ENCODE data around the gene KCNK16. TPM values are rescaled to one million over a fixed set of nuclear protein-coding genes. Genes with fewer than 3 reads are reported as not detected.

KCNK16 gene
- total and polyA plus RNA-seq, 4 donors, result not detected

DNA sequence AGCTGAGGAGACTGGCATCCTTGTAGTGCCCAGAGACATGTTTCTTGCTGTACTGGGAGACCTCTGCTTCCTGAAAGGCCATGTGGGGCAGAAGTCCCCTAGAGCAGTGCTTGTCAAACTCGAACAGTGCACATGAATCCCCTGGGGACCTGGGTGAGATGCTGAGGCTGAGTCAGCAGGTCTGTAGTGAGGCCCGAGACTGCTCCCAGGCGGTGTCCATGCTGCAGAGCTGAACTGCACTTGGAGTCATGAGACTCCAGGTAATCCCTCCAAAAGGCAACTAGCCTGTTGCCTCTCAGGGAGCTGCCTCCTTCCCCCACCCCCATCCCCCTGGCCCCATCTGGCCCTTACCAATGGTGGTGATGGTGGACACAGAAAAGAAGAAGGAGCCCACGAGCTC lies 12.0 kb downstream of the KCNK16 start:
- Histone ChIP-seq H3K9me3 (ENCODE audit: control insufficient read depth in 4 of 4, insufficient read depth in 3 of 4, low read length in 3 of 4) (peaks cover 0 to 2% (median 0%) of the 10 kb centered on the region in 4 donors), H3K27me3 (ENCODE audit: control insufficient read depth in 3 of 3, insufficient read depth in 3 of 3, low read length in 2 of 3) (peaks cover 0 to 33% (median 3%) of the 10 kb centered on the region in 3 donors), H3K27ac (ENCODE audit: low read depth in 1 of 2, low read length in 1 of 2) (no peak overlapping the region), H3K36me3 (ENCODE audit: control insufficient read depth in 4 of 4, insufficient read depth in 4 of 4, low read length in 4 of 4) (peaks cover 0 to 3% (median 0%) of the 10 kb centered on the region in 4 donors), H3K9ac (ENCODE audit: insufficient read depth in 1 of 2, low read length in 2 of 2) (no peak overlapping the region), H3K4me1 (ENCODE audit: control insufficient read depth in 5 of 5, insufficient read depth in 5 of 5, low read length in 5 of 5) (peaks cover 0 to 19% (median 0%) of the 10 kb centered on the region in 5 donors), H3K4me3 (no peak overlapping the region)
- TF ChIP-seq, protein P1, sequence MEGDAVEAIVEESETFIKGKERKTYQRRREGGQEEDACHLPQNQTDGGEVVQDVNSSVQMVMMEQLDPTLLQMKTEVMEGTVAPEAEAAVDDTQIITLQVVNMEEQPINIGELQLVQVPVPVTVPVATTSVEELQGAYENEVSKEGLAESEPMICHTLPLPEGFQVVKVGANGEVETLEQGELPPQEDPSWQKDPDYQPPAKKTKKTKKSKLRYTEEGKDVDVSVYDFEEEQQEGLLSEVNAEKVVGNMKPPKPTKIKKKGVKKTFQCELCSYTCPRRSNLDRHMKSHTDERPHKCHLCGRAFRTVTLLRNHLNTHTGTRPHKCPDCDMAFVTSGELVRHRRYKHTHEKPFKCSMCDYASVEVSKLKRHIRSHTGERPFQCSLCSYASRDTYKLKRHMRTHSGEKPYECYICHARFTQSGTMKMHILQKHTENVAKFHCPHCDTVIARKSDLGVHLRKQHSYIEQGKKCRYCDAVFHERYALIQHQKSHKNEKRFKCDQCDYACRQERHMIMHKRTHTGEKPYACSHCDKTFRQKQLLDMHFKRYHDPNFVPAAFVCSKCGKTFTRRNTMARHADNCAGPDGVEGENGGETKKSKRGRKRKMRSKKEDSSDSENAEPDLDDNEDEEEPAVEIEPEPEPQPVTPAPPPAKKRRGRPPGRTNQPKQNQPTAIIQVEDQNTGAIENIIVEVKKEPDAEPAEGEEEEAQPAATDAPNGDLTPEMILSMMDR (IDR thresholded peaks at IDR 0.05; ENCODE audit: control extremely low read depth, extremely low read depth), result no peak
- WGBS, 2 donors, result 63 to 74% methylated on average over 4 of the region's 4 CpGs
- no peak for DNase-seq
- no peak for ATAC-seq (ENCODE audit: insufficient read depth, low FRiP score)

DNA sequence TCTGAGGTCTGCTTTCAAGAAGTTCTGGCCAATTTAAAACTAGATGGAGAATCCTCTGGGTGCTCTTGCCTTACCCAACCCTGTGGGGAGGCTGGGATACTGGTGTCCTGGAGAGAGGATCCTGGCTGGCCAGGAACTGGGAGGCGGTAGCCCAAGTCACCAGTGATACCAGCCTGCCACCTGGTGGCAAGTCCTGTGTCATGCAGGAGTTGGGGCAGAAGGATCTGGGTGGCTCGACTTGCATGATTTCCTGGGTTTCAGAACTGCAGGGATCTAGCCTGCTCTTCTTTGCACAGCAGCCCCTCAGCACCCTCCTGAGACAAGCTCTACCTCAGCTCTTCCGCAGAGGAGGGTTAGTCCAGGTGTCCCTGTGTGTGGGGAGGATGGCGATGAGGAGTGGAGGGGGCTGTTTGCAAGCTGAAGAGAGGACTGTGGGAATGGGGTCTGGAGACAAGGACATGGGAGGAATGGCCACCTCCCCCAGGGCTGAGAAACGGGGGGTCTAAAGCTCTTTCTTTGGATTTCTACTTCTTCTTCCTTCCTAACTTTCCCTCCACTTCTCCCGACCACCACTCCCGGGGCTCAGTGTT lies 12.5 kb downstream of the KCNK16 start:
- TF ChIP-seq, protein P1 (IDR thresholded peaks at IDR 0.05; ENCODE audit: control extremely low read depth, extremely low read depth), result peak; percentile 65
- H3K4me1 ChIP-seq (ENCODE audit: control insufficient read depth in 5 of 5, insufficient read depth in 5 of 5, low read length in 5 of 5), result peaks cover 0 to 19% (median 0%) of the 10 kb centered on the region in 5 donors
- H3K27me3 ChIP-seq (ENCODE audit: control insufficient read depth in 3 of 3, insufficient read depth in 3 of 3, low read length in 2 of 3), result peaks cover 0 to 29% (median 3%) of the 10 kb centered on the region in 3 donors
- H3K36me3 ChIP-seq (ENCODE audit: control insufficient read depth in 4 of 4, insufficient read depth in 4 of 4, low read length in 4 of 4), result peaks cover 0 to 3% (median 0%) of the 10 kb centered on the region in 4 donors
- H3K9ac ChIP-seq (ENCODE audit: insufficient read depth in 1 of 2, low read length in 2 of 2), result no peak overlapping the region
- no peak overlapping the region for H3K27ac ChIP-seq (ENCODE audit: low read depth in 1 of 2, low read length in 1 of 2)
- DNase-seq (peak; percentile 77 to 78 (median 78)), ATAC-seq (ENCODE audit: insufficient read depth, low FRiP score) (peak; percentile 70)
- peaks cover 0 to 2% (median 0%) of the 10 kb centered on the region in 4 donors for H3K9me3 ChIP-seq (ENCODE audit: control insufficient read depth in 4 of 4, insufficient read depth in 3 of 4, low read length in 3 of 4)
- 50 to 57% methylated on average over 7 of the region's 7 CpGs for WGBS, 2 donors
- no peak overlapping the region for H3K4me3 ChIP-seq

DNA sequence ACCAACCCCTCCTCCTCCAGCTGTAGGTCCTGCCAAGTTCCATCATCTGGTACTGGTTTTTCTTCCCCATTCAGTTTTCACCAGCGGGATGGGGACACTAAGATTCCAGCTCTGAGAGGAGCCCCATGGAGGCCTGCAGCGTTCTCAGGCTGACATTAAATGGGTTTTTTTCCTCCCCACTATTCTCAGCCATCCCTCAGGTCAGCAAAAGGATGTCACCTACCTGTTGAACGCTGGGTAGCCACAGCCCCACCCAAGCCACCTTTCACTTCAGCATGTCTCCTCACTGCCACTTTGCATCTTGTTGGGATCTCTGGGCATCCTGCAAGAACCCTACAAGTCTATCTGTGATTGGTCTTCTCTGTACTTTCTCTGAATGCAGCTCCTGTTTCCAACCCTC lies 15.0 kb downstream of the KCNK16 start:
- Histone ChIP-seq H3K27ac (ENCODE audit: low read depth in 1 of 2, low read length in 1 of 2) (no peak overlapping the region), H3K9ac (ENCODE audit: insufficient read depth in 1 of 2, low read length in 2 of 2) (no peak overlapping the region), H3K4me1 (ENCODE audit: control insufficient read depth in 5 of 5, insufficient read depth in 5 of 5, low read length in 5 of 5) (peaks cover 0 to 7% (median 0%) of the 10 kb centered on the region in 5 donors), H3K9me3 (ENCODE audit: control insufficient read depth in 4 of 4, insufficient read depth in 3 of 4, low read length in 3 of 4) (peaks cover 0 to 2% (median 0%) of the 10 kb centered on the region in 4 donors), H3K4me3 (no peak overlapping the region), H3K27me3 (ENCODE audit: control insufficient read depth in 3 of 3, insufficient read depth in 3 of 3, low read length in 2 of 3) (peaks cover 0 to 13% (median 0%) of the 10 kb centered on the region in 3 donors), H3K36me3 (ENCODE audit: control insufficient read depth in 4 of 4, insufficient read depth in 4 of 4, low read length in 4 of 4) (peaks cover 0 to 3% (median 0%) of the 10 kb centered on the region in 4 donors)
- TF ChIP-seq, protein P1 (IDR thresholded peaks at IDR 0.05; ENCODE audit: control extremely low read depth, extremely low read depth), result no peak
- ATAC-seq (ENCODE audit: insufficient read depth, low FRiP score) (no peak), DNase-seq (no peak)
- WGBS, 2 donors, result 81 to 88% methylated on average over 3 of the region's 3 CpGs

Data from lung (tissue), 12 donors.